KOPT-K1 (cell line): ENCODE results near the gene BTG4.
A peak's percentile ranks its signal among the peaks of the same experiment; 100 is the strongest.

Experiments
- H3K27ac ChIP-seq: fragments of 200-600 bp; sonication (generic); 2 replicates; pipeline ENCODE4 v1.5.1; 2016; ENCODE audit warnings: antibody characterized with exemption, mild to moderate bottlenecking, low read depth, low read length; ENCODE audit not compliant: poor library complexity, severe bottlenecking
- H3K36me3 ChIP-seq: fragments of 200-600 bp; sonication (generic); 2 replicates; pipeline ENCODE4 v1.5.1; 2017; ENCODE audit warnings: antibody characterized with exemption, mild to moderate bottlenecking, low read length, moderate library complexity; ENCODE audit not compliant: insufficient read depth
- H3K9me3 ChIP-seq: fragments of 200-600 bp; sonication (generic); 2 replicates; pipeline ENCODE4 v1.5.1; 2017; ENCODE audit warnings: antibody characterized with exemption, low read length, mild to moderate bottlenecking; ENCODE audit not compliant: insufficient read depth, poor library complexity, severe bottlenecking

The BTG4 gene

DNA sequence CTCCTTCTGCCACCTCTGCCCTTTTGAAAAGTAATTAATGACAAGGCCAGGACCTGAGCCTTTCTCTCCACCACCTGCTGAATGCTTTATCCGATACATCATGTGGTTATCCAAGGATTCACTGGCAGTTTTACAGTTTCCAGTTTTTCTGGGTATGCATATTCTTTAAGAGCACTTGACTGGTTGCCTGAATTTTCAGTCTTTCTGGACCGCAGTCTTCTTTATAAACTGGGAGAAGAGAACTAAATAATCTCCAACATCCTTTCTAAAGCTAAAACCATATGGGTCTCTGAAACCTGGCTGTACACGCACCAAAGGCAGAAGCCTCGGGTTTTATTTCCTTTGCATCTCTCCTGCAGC is 65.1 kb downstream of the BTG4 start:
- Histone ChIP-seq H3K27ac (no peak overlapping the region), H3K36me3 (no peaks in the 10 kb centered on the region), H3K9me3 (no peaks in the 10 kb centered on the region)

DNA sequence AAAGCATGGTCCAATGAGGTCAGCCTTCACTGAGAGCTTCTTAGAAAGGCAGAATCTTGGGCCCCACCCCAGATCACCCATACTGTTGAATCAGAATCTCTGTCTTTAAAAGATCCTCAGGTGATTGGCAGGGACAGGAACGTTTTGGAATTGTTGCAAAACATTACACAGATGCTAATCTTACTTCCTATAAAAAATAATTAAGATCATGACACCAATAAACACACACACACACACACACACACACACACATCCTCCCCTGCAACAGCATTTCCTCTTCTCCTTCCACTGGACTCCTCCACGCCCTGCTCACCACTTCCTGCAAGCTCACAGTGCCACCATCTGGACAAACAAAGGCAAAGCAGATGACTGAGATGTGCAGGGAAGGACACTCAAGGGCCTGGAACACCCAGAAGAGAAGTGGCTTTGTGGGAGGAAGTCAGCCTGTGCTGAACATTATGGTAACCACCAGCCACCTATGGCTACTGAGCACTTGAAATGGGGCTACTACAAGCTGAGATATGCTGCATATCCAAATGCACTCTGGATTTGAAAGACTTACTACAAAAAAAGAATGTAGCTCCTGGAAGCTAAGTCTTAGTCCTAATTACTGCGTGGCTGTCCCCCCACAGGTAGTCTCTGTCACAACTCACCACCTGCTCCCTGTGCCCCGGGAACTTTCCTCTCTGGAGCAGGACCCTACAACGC is 65.6 kb downstream of the BTG4 start:
- Histone ChIP-seq H3K36me3 (no peaks in the 10 kb centered on the region), H3K27ac (peak overlapping the region; percentile 19), H3K9me3 (no peaks in the 10 kb centered on the region)

DNA sequence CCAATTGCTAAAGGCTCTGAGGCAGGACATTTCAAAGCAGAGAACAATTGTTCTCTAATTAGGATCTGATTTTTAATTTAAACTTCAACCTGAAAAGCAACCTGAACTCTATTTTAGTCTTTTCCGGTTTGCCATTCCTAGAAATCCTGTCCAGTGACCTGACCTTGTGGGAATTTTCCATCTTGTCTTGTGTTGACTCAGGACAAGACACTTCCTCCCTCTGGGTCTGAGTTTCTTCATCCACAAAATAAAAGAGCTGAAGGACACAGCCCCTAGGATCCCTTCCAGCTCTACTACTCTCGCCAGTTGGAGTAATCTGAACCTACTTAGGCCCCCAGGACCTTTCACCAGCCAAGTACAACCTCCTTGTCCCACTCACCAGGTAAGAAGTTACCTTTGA is 66.6 kb downstream of the BTG4 start:
- Histone ChIP-seq H3K27ac (peak overlapping the region; percentile 19), H3K9me3 (no peaks in the 10 kb centered on the region), H3K36me3 (no peaks in the 10 kb centered on the region)
